Subcutaneous adipose tissue (tissue), 4 donors: ENCODE results near the gene CHD2. TPM values are rescaled to one million over a fixed set of nuclear protein-coding genes. Genes with fewer than 3 reads are reported as not detected.

Experiments
- total RNA-seq, 4 donors: library from RNA; depleted of rRNA; stranded (reverse); fragments of >200 nt; gene quantifications; one replicate each; pipeline ENCODE4 v1.1.0, GENCODE V29; 2016
- TF ChIP-seq, protein P1 (sequence below): fragments of 450-650 bp; IDR thresholded peaks from one replicate; pipeline ENCODE4 v1.5.1; 2016; ENCODE audit warnings: low read depth, mild to moderate bottlenecking, control low read depth, antibody characterized with exemption, moderate library complexity

CHD2 gene
- total RNA-seq, 4 donors from 2014 or later = 115 to 142 (median 128) TPM

DNA sequence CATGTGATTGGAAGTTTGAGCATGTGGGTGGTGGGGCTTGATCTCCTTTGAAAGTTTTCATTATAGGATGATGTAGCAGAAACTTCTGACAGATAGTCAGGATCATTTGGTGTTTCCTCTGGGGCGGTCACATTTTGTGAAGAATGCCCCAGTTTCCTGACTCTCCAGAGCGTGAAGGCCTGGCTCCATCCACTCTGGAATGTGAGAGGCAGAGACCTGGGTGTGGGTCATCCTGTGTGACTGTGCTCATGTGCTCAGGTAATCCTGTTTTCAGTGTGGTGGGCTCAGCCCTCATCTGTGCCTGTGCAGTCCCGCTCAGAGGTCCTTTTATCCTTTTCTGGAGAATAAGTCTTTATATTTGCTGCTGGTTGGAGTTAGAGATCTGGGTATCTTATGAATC is 107.9 kb downstream of the CHD2 start:
- TF ChIP-seq, protein P1, sequence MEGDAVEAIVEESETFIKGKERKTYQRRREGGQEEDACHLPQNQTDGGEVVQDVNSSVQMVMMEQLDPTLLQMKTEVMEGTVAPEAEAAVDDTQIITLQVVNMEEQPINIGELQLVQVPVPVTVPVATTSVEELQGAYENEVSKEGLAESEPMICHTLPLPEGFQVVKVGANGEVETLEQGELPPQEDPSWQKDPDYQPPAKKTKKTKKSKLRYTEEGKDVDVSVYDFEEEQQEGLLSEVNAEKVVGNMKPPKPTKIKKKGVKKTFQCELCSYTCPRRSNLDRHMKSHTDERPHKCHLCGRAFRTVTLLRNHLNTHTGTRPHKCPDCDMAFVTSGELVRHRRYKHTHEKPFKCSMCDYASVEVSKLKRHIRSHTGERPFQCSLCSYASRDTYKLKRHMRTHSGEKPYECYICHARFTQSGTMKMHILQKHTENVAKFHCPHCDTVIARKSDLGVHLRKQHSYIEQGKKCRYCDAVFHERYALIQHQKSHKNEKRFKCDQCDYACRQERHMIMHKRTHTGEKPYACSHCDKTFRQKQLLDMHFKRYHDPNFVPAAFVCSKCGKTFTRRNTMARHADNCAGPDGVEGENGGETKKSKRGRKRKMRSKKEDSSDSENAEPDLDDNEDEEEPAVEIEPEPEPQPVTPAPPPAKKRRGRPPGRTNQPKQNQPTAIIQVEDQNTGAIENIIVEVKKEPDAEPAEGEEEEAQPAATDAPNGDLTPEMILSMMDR = no peak

DNA sequence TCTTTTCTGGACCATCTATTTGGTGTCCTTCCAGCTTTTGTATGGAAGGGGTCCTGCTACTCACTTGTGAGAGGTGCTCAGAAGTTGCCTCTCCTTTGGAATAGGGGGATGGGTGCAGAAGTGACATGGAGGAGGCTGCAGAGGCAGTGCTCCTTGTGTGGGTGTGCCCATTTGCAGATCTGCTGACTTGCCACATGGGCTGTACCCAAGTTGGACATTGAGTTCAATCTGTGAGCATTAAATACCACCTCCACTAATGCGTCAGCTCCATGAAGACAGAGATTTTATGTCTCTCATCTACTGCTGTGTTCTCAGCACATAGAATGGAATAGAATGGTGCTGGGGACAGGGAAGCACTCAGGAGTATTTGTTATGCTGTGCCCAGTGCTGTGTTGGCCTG is 112.7 kb downstream of the CHD2 start:
- TF ChIP-seq, protein P1 = no peak

DNA sequence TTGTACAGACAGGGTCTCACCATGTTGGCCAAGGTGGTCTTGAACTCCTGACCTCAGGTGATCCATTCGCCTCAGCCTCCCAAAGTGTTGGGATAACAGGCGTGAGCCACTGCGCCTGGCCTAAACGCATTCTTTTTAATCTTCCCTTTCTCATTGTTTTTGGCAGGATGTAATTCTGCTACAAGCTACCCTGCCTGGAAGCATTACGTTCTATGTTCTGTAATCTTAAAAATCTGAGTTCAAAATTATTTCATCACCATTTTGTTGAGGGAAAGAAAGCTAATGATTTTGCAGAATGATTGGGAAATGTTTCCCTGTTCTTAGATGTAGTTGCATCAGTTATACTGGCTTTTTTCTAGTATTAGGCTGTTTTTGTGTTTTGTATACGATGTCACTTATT is 117.4 kb downstream of the CHD2 start:
- TF ChIP-seq, protein P1 = no peak

DNA sequence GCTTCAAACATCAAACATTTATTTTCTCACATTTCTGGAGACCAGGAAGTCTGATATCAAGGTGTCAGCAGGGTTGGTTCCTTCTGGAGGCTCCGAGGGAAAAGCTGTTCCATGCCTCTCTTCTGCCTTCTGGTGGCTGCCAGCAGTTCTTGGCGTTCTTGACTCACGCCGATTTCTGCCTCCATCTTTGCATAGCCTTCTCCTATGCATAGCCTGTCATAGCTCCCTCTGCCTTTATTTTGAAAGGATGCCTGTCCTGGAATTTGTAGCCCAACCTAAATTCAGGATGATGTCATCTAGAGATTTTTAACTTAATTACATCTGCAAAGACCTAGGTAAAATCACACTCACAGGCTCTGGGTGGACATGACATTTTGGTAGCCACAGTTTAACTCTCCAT is 118.5 kb downstream of the CHD2 start:
- TF ChIP-seq, protein P1 = no peak

DNA sequence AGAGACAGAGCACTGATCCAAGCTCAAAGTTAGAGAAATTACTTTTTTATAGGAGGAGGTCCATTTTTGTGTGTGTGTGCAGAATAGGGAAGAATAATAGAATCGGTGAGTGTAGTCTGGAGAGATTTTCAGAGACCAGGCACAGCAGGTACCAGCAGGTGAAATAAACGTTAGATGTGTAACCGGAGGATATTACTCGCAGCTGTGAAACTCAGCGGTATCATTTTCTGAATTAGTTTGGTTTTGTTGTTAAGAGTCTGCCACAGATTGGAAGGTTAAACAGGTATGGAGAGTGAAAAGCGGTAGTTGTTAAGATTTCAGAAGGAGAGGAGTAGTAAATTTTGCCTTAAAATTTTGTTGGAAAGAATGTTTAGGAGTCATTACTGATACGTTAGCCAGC is 119.0 kb downstream of the CHD2 start:
- TF ChIP-seq, protein P1 = no peak

DNA sequence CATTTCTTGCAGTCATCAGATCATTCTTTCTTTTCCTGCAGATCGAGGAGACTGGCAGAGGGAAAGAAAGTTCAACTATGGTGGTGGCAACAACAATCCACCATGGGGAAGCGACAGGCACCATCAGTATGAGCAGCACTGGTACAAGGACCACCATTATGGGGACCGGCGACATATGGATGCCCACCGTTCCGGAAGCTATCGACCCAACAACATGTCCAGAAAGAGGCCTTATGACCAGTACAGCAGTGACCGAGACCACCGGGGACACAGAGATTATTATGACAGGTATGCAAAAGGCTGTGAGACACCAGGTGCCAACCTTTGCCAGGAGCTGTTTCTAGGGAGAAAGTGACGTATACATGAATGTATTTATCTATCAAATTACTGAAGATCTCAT is 119.8 kb downstream of the CHD2 start:
- TF ChIP-seq, protein P1 = no peak

DNA sequence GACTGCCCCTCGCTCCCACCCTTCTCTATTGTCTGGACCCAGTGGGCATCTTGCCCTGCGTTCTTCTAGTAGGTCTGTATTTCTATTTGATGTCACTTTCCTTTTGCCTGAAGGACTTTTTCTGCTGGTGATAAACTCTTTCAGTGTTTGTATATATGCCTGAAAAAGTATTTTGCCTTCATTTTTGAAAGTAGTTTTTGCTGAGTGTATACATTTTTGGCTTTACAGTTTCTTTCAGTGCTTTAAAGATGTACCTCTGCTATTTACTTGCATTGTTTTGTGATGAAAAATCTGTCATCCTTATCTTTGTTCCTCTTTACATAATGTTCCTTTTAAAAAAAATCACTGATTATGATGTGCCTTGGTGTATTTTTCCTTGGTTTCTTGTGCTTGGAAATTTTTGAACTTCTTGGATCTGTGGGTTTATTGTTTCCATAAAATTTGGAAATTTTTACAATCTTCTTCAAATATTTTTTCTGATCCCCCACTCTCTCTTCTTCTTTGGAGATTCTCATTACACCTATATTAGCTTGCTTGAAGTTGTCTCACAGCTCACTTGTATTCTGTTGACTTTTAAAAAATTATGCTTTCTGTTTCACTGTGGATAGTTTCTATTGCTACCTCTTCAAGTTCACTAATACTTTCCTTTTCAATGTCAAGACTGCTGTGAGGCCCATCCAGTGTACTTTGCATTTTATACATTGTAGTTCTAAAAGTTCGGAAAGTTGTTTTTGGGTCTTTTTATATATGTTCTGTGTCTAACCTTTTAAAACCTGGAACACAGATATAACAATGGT is 121.0 kb downstream of the CHD2 start:
- TF ChIP-seq, protein P1 = no peak
